ENCODE results near the gene GCK.

- TF ChIP-seq CTCF (IDR thresholded peaks at IDR 0.05) (no peak), POLR2A (IDR thresholded peaks at IDR 0.05) (no peak)
Measured at GRCh38 chr7:44187636-44188416, 1.4 kb downstream of the GCK start.

Data from sigmoid colon (tissue), 3 donors.